GM18951 (cell line): ENCODE data around the gene FHDC1.

Experiments used
- POLR2A ChIP-seq: IDR thresholded peaks from 4 replicates; pipeline ENCODE4 v1.6.1; 2011; ENCODE audit warnings: mild to moderate bottlenecking; ENCODE audit not compliant: insufficient read length, insufficient read depth; ENCODE audit errors: extremely low read depth
- in situ Hi-C: fragments of 300-500 bp; cut with MboI; formaldehyde crosslinking; loops from one replicate; pipeline ENCODE4 v1.12.0; 2022; ENCODE audit warnings: low sequenced_read_pairs, mixed read lengths, inconsistent platforms; ENCODE audit not compliant: unreplicated experiment

FHDC1 gene

GRCh38 chr4:152988721-152989553 lies 52.8 kb downstream of the FHDC1 start:
- no peak for TF ChIP-seq POLR2A
- in situ Hi-C loops: no loop called here

DNA sequence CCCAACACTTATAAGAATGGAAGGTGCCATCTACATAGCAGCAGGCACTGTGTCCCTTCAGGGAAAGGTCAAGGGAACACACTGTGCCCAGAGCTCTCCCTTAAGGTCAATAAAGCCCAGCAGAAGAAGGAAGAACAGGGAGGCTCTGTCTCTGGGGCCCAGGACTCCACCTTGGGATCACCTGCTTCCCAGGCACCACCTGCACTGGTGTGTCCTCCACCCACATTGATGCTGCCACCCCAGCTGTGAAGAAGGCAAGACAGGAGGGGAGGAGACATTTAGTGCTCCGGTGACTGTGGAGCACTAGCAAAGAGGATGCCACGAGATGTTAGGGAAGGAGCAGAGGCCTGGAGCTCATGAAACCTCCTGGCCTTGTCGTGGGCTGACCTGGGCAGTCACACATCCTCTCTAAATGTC lies 53.4 kb downstream of the FHDC1 start:
- in situ Hi-C loops: no loop called here
- TF ChIP-seq POLR2A: no peak

GRCh38 chr4:152990471-152991131 lies 54.5 kb downstream of the FHDC1 start:
- in situ Hi-C loops: no loop called here
- no peak for TF ChIP-seq POLR2A

DNA sequence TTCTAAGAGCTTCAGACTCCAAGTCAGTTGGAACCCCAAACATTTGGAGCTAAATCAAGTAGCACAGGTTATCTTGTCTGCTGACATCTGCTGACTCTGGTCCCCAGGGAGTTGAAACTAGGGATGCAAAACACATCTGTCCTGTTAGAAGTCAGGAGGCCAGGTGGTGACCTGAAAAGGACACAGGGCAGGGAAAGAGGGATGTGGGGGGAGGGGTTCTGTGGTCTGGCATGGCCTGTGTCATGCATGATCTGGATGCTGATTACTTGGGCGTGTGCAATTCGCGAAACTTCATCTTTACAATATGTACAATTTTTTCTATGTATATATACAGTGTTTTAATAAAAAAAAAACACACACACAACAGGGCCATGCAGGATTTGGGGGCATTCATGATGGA lies 55.3 kb downstream of the FHDC1 start:
- no peak for TF ChIP-seq POLR2A
- in situ Hi-C loops: no loop called here

DNA sequence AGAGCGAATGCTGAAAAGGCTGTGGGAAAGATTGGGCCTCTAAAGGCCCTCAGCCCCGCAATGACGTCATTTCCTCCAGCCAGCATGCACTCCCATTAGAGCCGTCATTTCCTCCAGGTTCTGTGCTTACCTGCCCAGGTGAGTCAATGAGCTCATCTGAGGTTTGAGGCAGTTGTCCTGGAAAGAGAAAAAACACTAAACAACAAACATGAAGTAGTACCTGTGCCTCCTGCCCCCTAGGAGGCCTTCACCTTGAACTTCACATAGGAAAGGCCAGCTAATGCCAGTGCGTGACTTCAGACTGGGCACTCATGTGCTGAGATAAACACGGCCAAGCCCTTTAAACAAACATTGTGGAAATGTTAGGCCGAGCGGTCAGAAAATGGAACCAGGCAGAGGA lies 55.9 kb downstream of the FHDC1 start:
- no peak for TF ChIP-seq POLR2A
- in situ Hi-C loops: no loop called here

DNA sequence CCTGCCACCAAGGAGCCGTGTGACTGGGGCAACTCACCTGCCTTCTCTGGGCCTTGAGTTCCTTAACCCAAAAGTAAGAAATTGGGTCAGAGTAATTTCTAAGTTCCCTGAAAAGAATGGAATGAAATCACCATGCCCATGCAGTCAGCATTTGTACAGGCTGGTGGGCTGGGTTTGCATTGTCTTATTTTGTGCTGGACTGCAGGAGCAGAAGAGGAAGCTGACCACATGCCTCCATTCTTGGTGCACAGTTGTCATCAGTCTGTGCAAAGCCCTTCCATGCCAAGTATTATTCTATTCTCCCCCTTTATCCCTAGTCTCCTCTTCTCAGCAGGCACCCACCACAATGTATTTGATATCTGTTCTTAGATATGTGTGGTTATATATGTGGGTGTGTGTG lies 56.3 kb downstream of the FHDC1 start:
- in situ Hi-C loops: no loop called here
- TF ChIP-seq POLR2A: no peak

GRCh38 chr4:152994038-152994437 lies 57.9 kb downstream of the FHDC1 start:
- in situ Hi-C loops: no loop called here
- TF ChIP-seq POLR2A: no peak

- in situ Hi-C loops: no loop called here
- no peak for TF ChIP-seq POLR2A
These were observed 60.0 kb downstream of the FHDC1 start for GRCh38 chr4:152996111-152996571.

DNA sequence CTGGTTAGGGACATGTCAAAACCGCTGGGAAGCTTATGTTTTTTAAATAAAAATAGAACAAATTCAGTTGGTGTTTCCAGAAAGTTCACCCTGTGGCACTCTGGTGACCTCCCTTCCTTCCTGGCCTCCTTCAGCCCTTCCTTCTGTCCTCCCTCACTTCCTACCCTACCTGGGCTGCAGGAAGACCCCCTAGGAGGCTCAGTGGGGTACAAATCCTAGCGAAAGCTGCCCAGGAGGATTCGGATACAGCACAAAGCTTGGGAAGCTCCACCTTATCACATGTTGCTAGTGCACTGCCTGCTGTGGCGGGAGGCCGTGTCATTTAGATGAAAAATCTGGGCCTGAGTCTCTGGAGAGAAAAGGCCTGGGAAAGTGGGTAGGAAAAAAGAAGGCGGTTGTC lies 60.5 kb downstream of the FHDC1 start:
- in situ Hi-C loops: no loop called here
- no peak for TF ChIP-seq POLR2A

DNA sequence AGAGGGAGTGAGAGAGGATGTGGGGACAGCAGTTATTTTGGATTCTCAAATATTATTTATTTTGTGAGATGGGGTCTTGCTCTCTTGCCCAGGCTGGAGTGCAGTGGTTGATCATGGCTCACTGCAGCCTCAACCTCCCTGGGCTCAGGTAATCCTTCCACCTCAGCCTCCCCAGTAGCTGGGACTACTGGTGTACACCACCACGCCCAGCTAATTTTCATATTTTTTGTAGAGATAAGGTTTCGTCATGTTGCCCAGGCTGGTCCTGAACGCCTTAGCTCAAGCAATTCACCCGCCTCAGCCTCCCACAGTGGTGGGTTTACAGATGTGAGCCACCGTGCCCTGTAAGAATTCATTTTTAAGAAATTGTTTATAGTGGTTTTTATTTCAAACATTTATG lies 61.2 kb downstream of the FHDC1 start:
- no peak for TF ChIP-seq POLR2A
- in situ Hi-C loops: no loop called here

- no peak for TF ChIP-seq POLR2A
- in situ Hi-C loops: no loop called here
These were observed 61.8 kb downstream of the FHDC1 start for GRCh38 chr4:152997771-152998487.

- in situ Hi-C loops: no loop called here
- no peak for TF ChIP-seq POLR2A
These were observed 62.7 kb downstream of the FHDC1 start for GRCh38 chr4:152998861-152999260.

- in situ Hi-C loops: no loop called here
These were observed 63.4 kb downstream of the FHDC1 start for GRCh38 chr4:152999346-153000075.

More at GRCh38 chr4:152999346-153000075, 63.4 kb downstream of the FHDC1 start:
- no peak for TF ChIP-seq POLR2A
